Stimulated activated naive CD8-positive, alpha-beta T cell treated with anti-CD3 and anti-CD28 coated beads, Interleukin-15, amount 100 ng/mL, for 72 hours (primary cell): ENCODE measurements around the gene MAPK6.

ENCODE experiments used
- ATAC-seq: fragments of 150-1000 bp; cut with Tn5 transposase; 2 replicates; pipeline ENCODE4 v1.10.0; 2021; ENCODE audit warnings: mild to moderate bottlenecking, moderate library complexity
- DNase-seq, 2 donors: peaks; one replicate each; pipeline ENCODE4 v3.0.0; 2021 to 2022
- H3K27ac Mint-ChIP-seq, 2 donors: one replicate each; pipeline ENCODE4 v1.8.0; 2022; ENCODE audit warnings: mild to moderate bottlenecking in 2 of 2, mixed read lengths in 2 of 2, moderate library complexity in 2 of 2
- H3K27me3 Mint-ChIP-seq: one replicate; pipeline ENCODE4 v1.8.0; 2022; ENCODE audit warnings: mixed read lengths
- H3K4me1 Mint-ChIP-seq: one replicate; pipeline ENCODE4 v1.8.0; 2022; ENCODE audit warnings: mild to moderate bottlenecking, mixed read lengths
- H3K4me3 Mint-ChIP-seq, 2 donors: one replicate each; pipeline ENCODE4 v1.8.0; 2022; ENCODE audit warnings: mild to moderate bottlenecking in 2 of 2, mixed read lengths in 2 of 2, moderate library complexity in 1 of 2
- H3K9me3 Mint-ChIP-seq, 2 donors: one replicate each; pipeline ENCODE4 v1.8.0; 2022; ENCODE audit warnings: mixed read lengths in 2 of 2

MAPK6 gene

DNA sequence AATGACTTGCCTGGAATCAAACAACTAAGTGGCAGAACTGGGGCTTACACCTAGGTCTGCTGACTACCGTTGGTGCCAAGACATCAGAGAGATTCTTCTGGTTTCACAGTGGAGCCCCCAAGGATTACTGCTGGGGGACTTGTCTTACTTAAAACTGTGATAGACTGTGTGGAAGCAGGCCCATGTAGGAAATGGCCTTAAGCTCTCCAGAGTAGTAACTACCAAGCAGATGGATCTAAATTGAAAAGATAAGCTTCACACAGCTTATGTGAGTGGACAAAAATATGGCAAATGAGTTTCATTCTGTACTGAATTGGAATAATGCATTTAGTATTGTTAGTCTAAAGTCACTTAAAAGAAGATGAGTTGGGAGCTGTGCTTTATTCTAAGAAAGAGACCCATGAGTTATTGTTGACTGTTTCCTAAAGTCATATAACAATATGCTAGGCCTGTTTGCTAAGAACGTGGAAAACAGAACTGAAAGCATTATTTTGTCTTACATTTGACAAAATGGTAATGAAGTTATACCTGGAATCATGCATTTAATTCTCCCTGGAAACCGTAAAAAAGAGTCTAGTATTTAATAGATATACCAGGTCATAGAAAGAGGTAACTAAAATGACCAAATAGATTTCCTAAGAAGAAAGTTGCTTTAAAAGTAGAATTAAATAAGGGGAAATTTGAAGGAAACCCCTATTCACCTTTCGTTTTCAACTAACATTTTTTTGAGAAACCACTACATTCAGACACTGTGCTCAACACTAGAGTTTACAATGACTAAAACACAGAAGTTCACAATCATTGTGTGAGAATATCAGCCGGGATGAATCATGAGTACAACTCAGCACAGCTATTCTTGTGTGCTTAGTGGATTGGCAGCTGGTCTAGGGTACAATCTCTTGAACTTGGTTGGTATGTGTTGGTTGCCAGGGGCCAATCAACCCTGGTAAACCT is 13.0 kb upstream of the MAPK6 start:
- ATAC-seq (peak; percentile 97), DNase-seq (peak in 1 of 2 donors; percentile 47)
- Mint-ChIP-seq H3K27ac (peak overlapping the region in 1 of 2 donors; percentile 57), H3K4me3 (peak overlapping the region; percentile 29 to 39), H3K27me3 (no peaks in the 10 kb centered on the region), H3K4me1 (peaks cover 46% of the 10 kb centered on the region), H3K9me3 (peaks cover 0 to 11% of the 10 kb centered on the region in 2 donors)

- no peaks in the 10 kb centered on the region for H3K27me3 Mint-ChIP-seq
- no peak for DNase-seq
- no peak for ATAC-seq
- peaks cover 0 to 11% of the 10 kb centered on the region in 2 donors for H3K9me3 Mint-ChIP-seq
- peak overlapping the region; percentile 29 to 35 for H3K4me3 Mint-ChIP-seq
- H3K27ac Mint-ChIP-seq, result peak overlapping the region in 1 of 2 donors; percentile 57
- peaks cover 52% of the 10 kb centered on the region for H3K4me1 Mint-ChIP-seq
These were observed 12.2 kb upstream of the MAPK6 start for GRCh38 chr15:52006702-52007340.

DNA sequence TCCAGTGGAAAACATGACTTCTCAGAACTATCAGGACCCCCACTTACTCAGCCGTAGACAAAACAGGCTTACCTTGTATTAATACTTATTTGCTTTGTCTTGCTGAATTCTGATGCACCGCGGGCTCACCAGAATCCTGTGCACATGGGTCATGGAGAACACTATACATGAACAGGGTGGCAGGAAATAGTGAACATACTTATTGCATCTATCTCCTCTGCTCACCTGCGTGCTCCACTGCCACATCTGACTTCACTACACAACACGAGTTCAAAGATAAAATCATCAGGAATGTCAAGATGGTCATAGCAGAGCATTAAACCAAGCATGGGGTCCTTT is 10.7 kb upstream of the MAPK6 start:
- no peak overlapping the region for H3K27ac Mint-ChIP-seq
- no peak overlapping the region for H3K4me3 Mint-ChIP-seq
- no peaks in the 10 kb centered on the region for H3K27me3 Mint-ChIP-seq
- H3K4me1 Mint-ChIP-seq, result peaks cover 66% of the 10 kb centered on the region
- no peak for DNase-seq
- ATAC-seq, result no peak
- no peaks in the 10 kb centered on the region for H3K9me3 Mint-ChIP-seq

- ATAC-seq (no peak), DNase-seq (no peak)
- no peak overlapping the region for H3K27ac Mint-ChIP-seq
- H3K4me1 Mint-ChIP-seq, result peaks cover 71% of the 10 kb centered on the region
- no peaks in the 10 kb centered on the region for H3K9me3 Mint-ChIP-seq
- no peaks in the 10 kb centered on the region for H3K27me3 Mint-ChIP-seq
- no peak overlapping the region for H3K4me3 Mint-ChIP-seq
These were observed 10.2 kb upstream of the MAPK6 start for GRCh38 chr15:52008698-52009434.

GRCh38 chr15:52010633-52011595 is 8.1 kb upstream of the MAPK6 start:
- no peak overlapping the region for H3K27ac Mint-ChIP-seq
- no peaks in the 10 kb centered on the region for H3K27me3 Mint-ChIP-seq
- H3K4me3 Mint-ChIP-seq, result peak overlapping the region in 1 of 2 donors; percentile 19
- peak; percentile 19 to 76 for DNase-seq
- H3K9me3 Mint-ChIP-seq, result no peaks in the 10 kb centered on the region
- peak; percentile 41 for ATAC-seq
- H3K4me1 Mint-ChIP-seq, result peaks cover 68% of the 10 kb centered on the region

GRCh38 chr15:52011711-52012144 is 7.3 kb upstream of the MAPK6 start:
- Mint-ChIP-seq H3K4me1 (peaks cover 65% of the 10 kb centered on the region), H3K27ac (no peak overlapping the region), H3K9me3 (no peaks in the 10 kb centered on the region), H3K4me3 (no peak overlapping the region), H3K27me3 (peaks cover 2% of the 10 kb centered on the region)
- DNase-seq (no peak), ATAC-seq (no peak)

- Mint-ChIP-seq H3K27me3 (peaks cover 6% of the 10 kb centered on the region), H3K4me1 (peaks cover 60% of the 10 kb centered on the region), H3K9me3 (no peaks in the 10 kb centered on the region), H3K27ac (no peak overlapping the region), H3K4me3 (no peak overlapping the region)
- ATAC-seq (no peak), DNase-seq (no peak)
These were observed 6.8 kb upstream of the MAPK6 start for GRCh38 chr15:52012210-52012609.

DNA sequence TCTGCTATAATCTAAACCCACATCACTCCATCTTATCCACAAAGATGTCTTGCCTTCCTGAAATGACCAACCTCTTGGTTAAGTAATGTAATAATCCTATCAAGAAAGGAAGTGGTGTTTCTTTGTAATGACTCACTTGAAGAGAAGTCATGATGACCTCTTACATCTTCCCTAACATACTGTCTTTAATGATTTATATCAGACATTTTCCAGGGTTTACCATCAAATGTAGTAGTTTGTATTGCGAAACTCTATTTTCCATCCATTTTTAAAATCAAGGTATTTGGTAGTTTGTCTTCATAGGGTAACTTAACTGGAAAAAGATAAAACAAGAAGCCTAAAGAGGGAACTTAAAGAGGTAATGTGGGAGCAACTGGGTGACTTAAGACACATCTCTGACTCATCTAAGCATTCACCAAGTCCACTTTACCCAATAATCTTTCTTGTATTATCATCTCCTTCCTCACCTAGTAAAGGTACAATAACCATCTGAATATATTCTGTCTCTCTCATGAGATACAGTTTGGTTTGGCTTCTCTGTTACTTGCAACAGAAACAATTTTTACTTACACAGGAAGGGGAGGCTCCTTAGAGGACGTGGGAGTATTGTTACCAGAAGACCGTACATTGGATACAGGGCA is 5.7 kb upstream of the MAPK6 start:
- Mint-ChIP-seq H3K4me3 (peak overlapping the region in 1 of 2 donors; percentile 1), H3K9me3 (no peaks in the 10 kb centered on the region), H3K27me3 (peaks cover 11% of the 10 kb centered on the region), H3K4me1 (peaks cover 59% of the 10 kb centered on the region), H3K27ac (peak overlapping the region; percentile 61 to 88)
- peak; percentile 91 for ATAC-seq
- no peak for DNase-seq

DNA sequence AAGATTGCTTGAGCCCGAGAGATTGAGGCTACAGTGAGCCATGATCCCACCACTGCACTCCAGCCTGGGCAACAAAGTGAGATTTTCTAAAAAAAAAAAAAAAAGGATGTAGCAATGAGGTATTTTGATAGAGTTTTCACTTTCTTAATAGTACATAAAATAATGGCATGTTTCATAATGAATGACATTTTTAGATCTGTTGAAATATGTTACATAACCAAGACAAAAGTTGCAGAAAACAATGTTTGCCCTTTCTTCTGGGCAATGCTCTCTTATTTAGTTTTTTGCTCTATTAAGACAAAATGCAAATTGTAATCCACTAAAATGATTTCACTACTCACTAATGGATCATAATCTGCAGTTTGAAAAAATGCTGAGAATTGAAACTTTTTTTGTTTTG is 4.4 kb upstream of the MAPK6 start:
- H3K27me3 Mint-ChIP-seq, result peaks cover 11% of the 10 kb centered on the region
- H3K27ac Mint-ChIP-seq, result no peak overlapping the region
- ATAC-seq, result no peak
- H3K9me3 Mint-ChIP-seq, result no peaks in the 10 kb centered on the region
- peaks cover 57% of the 10 kb centered on the region for H3K4me1 Mint-ChIP-seq
- DNase-seq, result no peak
- no peak overlapping the region for H3K4me3 Mint-ChIP-seq

DNA sequence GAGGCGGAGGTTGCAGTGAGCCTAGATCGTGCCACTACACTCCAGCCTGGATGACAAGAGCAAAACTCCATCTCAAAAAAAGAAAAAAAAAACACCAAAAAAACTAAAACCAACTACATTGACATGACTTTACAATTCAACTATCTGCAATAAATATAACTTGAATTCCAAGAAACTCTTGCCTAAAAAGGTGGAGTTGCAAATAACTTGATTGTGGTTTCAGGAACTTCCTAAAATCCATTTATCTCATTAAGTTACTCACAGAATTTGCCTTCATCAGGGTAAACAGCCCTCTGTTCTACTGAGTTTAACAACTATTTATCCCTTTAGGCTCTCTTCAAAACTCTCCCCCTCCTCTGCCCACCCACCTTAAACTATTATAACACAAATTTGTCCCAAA is 2.7 kb upstream of the MAPK6 start:
- ATAC-seq (no peak), DNase-seq (no peak)
- Mint-ChIP-seq H3K9me3 (no peaks in the 10 kb centered on the region), H3K4me1 (peaks cover 58% of the 10 kb centered on the region), H3K4me3 (no peak overlapping the region), H3K27me3 (peaks cover 11% of the 10 kb centered on the region), H3K27ac (peak overlapping the region in 1 of 2 donors; percentile 94)

- peaks cover 11% of the 10 kb centered on the region for H3K27me3 Mint-ChIP-seq
- DNase-seq (no peak), ATAC-seq (no peak)
- peak overlapping the region; percentile 96 to 98 for H3K4me3 Mint-ChIP-seq
- peaks cover 57% of the 10 kb centered on the region for H3K4me1 Mint-ChIP-seq
- H3K27ac Mint-ChIP-seq, result peak overlapping the region in 1 of 2 donors; percentile 99
- H3K9me3 Mint-ChIP-seq, result no peaks in the 10 kb centered on the region
These were observed 775 bp upstream of the MAPK6 start for GRCh38 chr15:52018244-52018643.

DNA sequence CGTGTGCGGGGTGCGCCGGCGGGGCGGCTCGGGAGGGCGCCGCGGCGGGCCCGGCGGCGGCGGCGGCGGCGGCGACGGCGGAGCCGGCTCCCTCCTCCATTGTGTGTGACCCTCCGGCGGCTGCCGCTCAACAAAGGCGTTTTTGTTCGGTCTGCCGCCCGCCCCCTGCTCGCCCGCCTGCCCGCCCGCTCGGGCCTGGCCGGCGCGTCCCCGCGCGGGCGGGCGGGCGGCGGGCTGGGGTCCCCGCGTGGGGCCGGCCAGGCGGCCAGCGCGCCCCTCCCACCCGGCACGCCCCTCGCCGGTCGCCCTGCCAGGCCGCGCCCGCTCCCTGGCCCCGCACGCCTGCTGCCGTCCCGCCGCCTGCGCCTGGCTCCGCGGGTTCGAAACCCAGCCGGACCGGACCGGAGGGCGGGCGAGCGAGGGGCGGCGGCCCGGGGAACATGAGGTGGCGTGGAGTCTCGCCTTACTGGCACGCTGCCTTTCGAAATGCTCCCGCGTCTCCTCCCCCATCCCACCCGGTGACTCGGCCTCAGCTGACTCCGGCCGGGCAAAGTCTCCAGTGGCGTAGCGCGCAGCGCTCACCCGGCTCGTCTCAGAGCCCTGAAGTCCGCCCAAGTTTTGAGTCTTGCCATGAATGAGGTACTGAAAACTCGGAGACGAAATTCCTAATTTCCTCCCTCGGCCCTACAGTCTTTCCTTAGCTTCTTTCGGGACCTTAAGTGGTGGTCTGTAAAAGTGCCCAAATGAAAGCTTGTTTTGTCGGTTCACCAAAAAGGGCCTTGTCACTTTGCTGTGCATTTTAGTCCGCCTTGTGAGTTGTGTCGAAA is 588 bp downstream of the MAPK6 start:
- Mint-ChIP-seq H3K4me3 (peak overlapping the region; percentile 96 to 98), H3K27ac (peak overlapping the region; percentile 99 to 100)

GRCh38 chr15:52020221-52021085 is 1.4 kb downstream of the MAPK6 start:
- ATAC-seq, result no peak
- Mint-ChIP-seq H3K4me1 (peaks cover 47% of the 10 kb centered on the region), H3K9me3 (no peaks in the 10 kb centered on the region), H3K27me3 (peaks cover 11% of the 10 kb centered on the region), H3K4me3 (peak overlapping the region; percentile 88 to 91), H3K27ac (peak overlapping the region; percentile 94 to 98)
- no peak for DNase-seq

More for the DNA sequence above, 588 bp downstream of the MAPK6 start:
- Mint-ChIP-seq H3K27me3 (peaks cover 11% of the 10 kb centered on the region), H3K9me3 (no peaks in the 10 kb centered on the region), H3K4me1 (peaks cover 48% of the 10 kb centered on the region)
- ATAC-seq, result peak; percentile 73
- peak; percentile 71 to 75 for DNase-seq
